ENCODE data around the gene NAV1. TPM values are rescaled to one million over a fixed set of nuclear protein-coding genes. Genes with fewer than 3 reads are reported as not detected.
"Not testable (repeated sequence)": the region's sequence is repeated elsewhere in the genome, so short reads cannot be mapped to it uniquely, and the experiment has no call there.

The NAV1 gene
- total RNA-seq, 2 experiments from 2014 or later: 2.5 to 3.2 TPM

- no peak overlapping the region for H3K27ac Mint-ChIP-seq
Measured at GRCh38 chr1:201576914-201577313, 38.0 kb downstream of the NAV1 start.

GRCh38 chr1:201578008-201578888, 39.3 kb downstream of the NAV1 start:
- POLR2A ChIA-PET: no interaction called here
- no peak overlapping the region for H3K27ac Mint-ChIP-seq
- peaks cover 17% of the 10 kb centered on the region for H3K27me3 Mint-ChIP-seq
- ATAC-seq (ENCODE audit: low read depth) (no peak), DNase-seq (no peak)
- H3K4me3 Mint-ChIP-seq: no peak overlapping the region
- H3K4me1 Mint-ChIP-seq: peaks cover 6% of the 10 kb centered on the region
- H3K9me3 Mint-ChIP-seq: no peaks in the 10 kb centered on the region
- peaks cover 5% of the 10 kb centered on the region for H3K36me3 Mint-ChIP-seq

More at GRCh38 chr1:201576914-201577313, 38.0 kb downstream of the NAV1 start:
- ATAC-seq (ENCODE audit: low read depth) (no peak), DNase-seq (no peak)
- H3K27me3 Mint-ChIP-seq: peaks cover 17% of the 10 kb centered on the region
- no peak overlapping the region for H3K4me3 Mint-ChIP-seq
- peaks cover 6% of the 10 kb centered on the region for H3K4me1 Mint-ChIP-seq
- POLR2A ChIA-PET: no interaction called here
- H3K36me3 Mint-ChIP-seq: peaks cover 5% of the 10 kb centered on the region
- H3K9me3 Mint-ChIP-seq: no peaks in the 10 kb centered on the region

- not testable (repeated sequence) for H3K4me3 Mint-ChIP-seq; H3K27me3 Mint-ChIP-seq; H3K4me1 Mint-ChIP-seq; H3K36me3 Mint-ChIP-seq; H3K9me3 Mint-ChIP-seq; ATAC-seq (ENCODE audit: low read depth); DNase-seq; H3K27ac Mint-ChIP-seq
- POLR2A ChIA-PET: interaction anchor here (0.6 kb wide), 1 partner anchor 9 kb away, joined by 3 read pairs; no protein-coding TSS in a partner anchor
Measured at GRCh38 chr1:201581371-201581770, 42.4 kb downstream of the NAV1 start.

- no peak for ATAC-seq (ENCODE audit: low read depth)
Measured at GRCh38 chr1:201582705-201583442, 43.9 kb downstream of the NAV1 start.

GRCh38 chr1:201583663-201584062, 44.7 kb downstream of the NAV1 start:
- POLR2A ChIA-PET: no interaction called here
- ATAC-seq (ENCODE audit: low read depth): no peak
- Mint-ChIP-seq H3K27me3 (no peaks in the 10 kb centered on the region), H3K4me3 (no peak overlapping the region), H3K9me3 (no peaks in the 10 kb centered on the region), H3K27ac (no peak overlapping the region), H3K36me3 (no peaks in the 10 kb centered on the region), H3K4me1 (no peaks in the 10 kb centered on the region)
- no peak for DNase-seq

More at GRCh38 chr1:201582705-201583442, 43.9 kb downstream of the NAV1 start:
- H3K9me3 Mint-ChIP-seq: no peaks in the 10 kb centered on the region
- DNase-seq: no peak
- POLR2A ChIA-PET: no interaction called here
- no peak overlapping the region for H3K4me3 Mint-ChIP-seq
- H3K27me3 Mint-ChIP-seq: peaks cover 2% of the 10 kb centered on the region
- H3K36me3 Mint-ChIP-seq: peaks cover under 1% of the 10 kb centered on the region
- H3K27ac Mint-ChIP-seq: no peak overlapping the region
- peaks cover 2% of the 10 kb centered on the region for H3K4me1 Mint-ChIP-seq

- Mint-ChIP-seq H3K4me1 (no peaks in the 10 kb centered on the region), H3K9me3 (no peaks in the 10 kb centered on the region), H3K27ac (no peak overlapping the region), H3K4me3 (no peak overlapping the region), H3K36me3 (no peaks in the 10 kb centered on the region), H3K27me3 (no peaks in the 10 kb centered on the region)
- no peak for DNase-seq
- POLR2A ChIA-PET: no interaction called here
- ATAC-seq (ENCODE audit: low read depth): no peak
Measured at GRCh38 chr1:201584471-201585092, 45.7 kb downstream of the NAV1 start.

GRCh38 chr1:201585093-201585483, 46.2 kb downstream of the NAV1 start:
- H3K27ac Mint-ChIP-seq: no peak overlapping the region
- H3K4me1 Mint-ChIP-seq: no peaks in the 10 kb centered on the region
- DNase-seq (no peak), ATAC-seq (ENCODE audit: low read depth) (no peak)
- no peak overlapping the region for H3K4me3 Mint-ChIP-seq
- H3K27me3 Mint-ChIP-seq: no peaks in the 10 kb centered on the region
- no peaks in the 10 kb centered on the region for H3K36me3 Mint-ChIP-seq
- no peaks in the 10 kb centered on the region for H3K9me3 Mint-ChIP-seq
- POLR2A ChIA-PET: no interaction called here

GRCh38 chr1:201585901-201586300, 47.0 kb downstream of the NAV1 start:
- DNase-seq (no peak), ATAC-seq (ENCODE audit: low read depth) (no peak)
- Mint-ChIP-seq H3K27me3 (no peaks in the 10 kb centered on the region), H3K36me3 (no peaks in the 10 kb centered on the region), H3K9me3 (no peaks in the 10 kb centered on the region), H3K4me1 (no peaks in the 10 kb centered on the region), H3K27ac (no peak overlapping the region), H3K4me3 (no peak overlapping the region)
- POLR2A ChIA-PET: no interaction called here

GRCh38 chr1:201586806-201587205, 47.9 kb downstream of the NAV1 start:
- Mint-ChIP-seq H3K9me3 (no peaks in the 10 kb centered on the region), H3K4me3 (no peak overlapping the region)
- no peak for DNase-seq

GRCh38 chr1:201587729-201588128, 48.8 kb downstream of the NAV1 start:
- POLR2A ChIA-PET: no interaction called here
- no peaks in the 10 kb centered on the region for H3K9me3 Mint-ChIP-seq
- H3K4me3 Mint-ChIP-seq: no peak overlapping the region

More at GRCh38 chr1:201586806-201587205, 47.9 kb downstream of the NAV1 start:
- H3K36me3 Mint-ChIP-seq: no peaks in the 10 kb centered on the region
- no peak overlapping the region for H3K27ac Mint-ChIP-seq
- no peak for ATAC-seq (ENCODE audit: low read depth)
- POLR2A ChIA-PET: no interaction called here
- H3K4me1 Mint-ChIP-seq: no peaks in the 10 kb centered on the region
- no peaks in the 10 kb centered on the region for H3K27me3 Mint-ChIP-seq

More at GRCh38 chr1:201587729-201588128, 48.8 kb downstream of the NAV1 start:
- no peak overlapping the region for H3K27ac Mint-ChIP-seq
- DNase-seq: no peak
- peaks cover 2% of the 10 kb centered on the region for H3K27me3 Mint-ChIP-seq
- no peaks in the 10 kb centered on the region for H3K4me1 Mint-ChIP-seq
- no peak for ATAC-seq (ENCODE audit: low read depth)
- H3K36me3 Mint-ChIP-seq: no peaks in the 10 kb centered on the region

Other genes with a start within 250 kb of the NAV1 start
- not detected for gene TNNT2, start 161.4 kb upstream of the NAV1 start, total RNA-seq
- not detected for gene LAD1, start 139.8 kb upstream of the NAV1 start, total RNA-seq
- not detected for gene TNNI1, start 117.4 kb upstream of the NAV1 start, total RNA-seq
- 10 to 100 TPM; 11.3 to 13.2 TPM for gene PHLDA3, start 69.9 kb upstream of the NAV1 start, total RNA-seq
- 10 to 100 TPM; 61.2 to 66.0 TPM for gene CSRP1, start 32.0 kb upstream of the NAV1 start, total RNA-seq

Measured in activated naive CD8-positive, alpha-beta T cell treated with anti-CD3 and anti-CD28 coated beads, Interleukin-2, amount 10 ng/mL, durations not matched to agents 7 days and 5 days (primary cell).